Parathyroid adenoma (tissue), 2 donors: ENCODE data around the gene SMAD9.

ENCODE experiments used
- H2AFZ ChIP-seq: fragments of 300-600 bp; sonication (generic); one replicate; pipeline ENCODE4 v1.7.0; 2017; ENCODE audit warnings: antibody characterized with exemption, mild to moderate bottlenecking
- H3K27ac ChIP-seq: fragments of 300-600 bp; sonication (generic); one replicate; pipeline ENCODE4 v1.7.0; 2017
- H3K27me3 ChIP-seq: fragments of 300-600 bp; sonication (generic); one replicate; pipeline ENCODE4 v1.7.0; 2017; ENCODE audit warnings: low read length; ENCODE audit not compliant: control insufficient read depth, insufficient read depth
- H3K36me3 ChIP-seq: fragments of 300-600 bp; sonication (generic); one replicate; pipeline ENCODE4 v1.7.0; 2017; ENCODE audit warnings: low read length; ENCODE audit not compliant: control insufficient read depth, insufficient read depth
- H3K4me1 ChIP-seq: fragments of 300-600 bp; sonication (generic); one replicate; pipeline ENCODE4 v1.7.0; 2017; ENCODE audit warnings: control low read depth
- H3K4me2 ChIP-seq: fragments of 300-600 bp; sonication (generic); one replicate; pipeline ENCODE4 v1.7.0; 2017; ENCODE audit warnings: low read length
- H3K4me3 ChIP-seq: fragments of 300-600 bp; sonication (generic); one replicate; pipeline ENCODE4 v1.7.0; 2017; ENCODE audit warnings: low read depth, low read length
- H3K79me2 ChIP-seq: fragments of 300-600 bp; sonication (generic); one replicate; pipeline ENCODE4 v1.7.0; 2017; ENCODE audit warnings: control low read depth
- H3K9ac ChIP-seq: fragments of 300-600 bp; sonication (generic); one replicate; pipeline ENCODE4 v1.7.0; 2017; ENCODE audit warnings: mild to moderate bottlenecking
- H3K9me3 ChIP-seq: fragments of 300-600 bp; sonication (generic); one replicate; pipeline ENCODE4 v1.7.0; 2017; ENCODE audit warnings: low read length; ENCODE audit not compliant: control insufficient read depth
- TF ChIP-seq, protein P1 (sequence below): fragments of 300-600 bp; sonication (generic); IDR thresholded peaks from one replicate; pipeline ENCODE4 v1.7.0; 2017; ENCODE audit warnings: antibody characterized with exemption, mild to moderate bottlenecking
- donor health status: primary hyperparathyroidism.

Gene SMAD9

DNA sequence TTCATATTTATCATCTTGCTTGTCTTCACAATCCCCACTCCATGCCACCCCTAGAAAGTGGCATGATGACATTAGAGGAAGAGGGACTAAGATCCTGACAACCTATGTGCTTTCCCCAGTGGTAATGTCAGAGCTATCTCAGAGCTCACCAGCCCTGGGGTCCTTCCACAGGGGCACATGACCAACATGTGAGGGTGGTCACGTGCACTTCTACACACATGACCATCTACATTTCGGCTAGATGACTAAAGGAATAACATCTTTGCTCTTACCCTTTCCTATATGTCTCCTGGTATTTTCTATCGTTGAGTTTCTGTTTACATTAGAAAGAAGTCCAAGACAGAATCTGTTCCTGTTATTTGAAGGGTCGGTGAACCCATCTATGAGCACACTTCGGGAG, 54.8 kb downstream of the SMAD9 start:
- Histone ChIP-seq H3K9me3 (no peaks in the 10 kb centered on the region), H3K27me3 (no peaks in the 10 kb centered on the region), H3K4me3 (no peak overlapping the region), H3K4me2 (no peak overlapping the region), H3K4me1 (no peaks in the 10 kb centered on the region), H2AFZ (no peak overlapping the region), H3K79me2 (no peaks in the 10 kb centered on the region), H3K27ac (no peak overlapping the region), H3K36me3 (no peaks in the 10 kb centered on the region), H3K9ac (no peak overlapping the region)
- TF ChIP-seq, protein P1, sequence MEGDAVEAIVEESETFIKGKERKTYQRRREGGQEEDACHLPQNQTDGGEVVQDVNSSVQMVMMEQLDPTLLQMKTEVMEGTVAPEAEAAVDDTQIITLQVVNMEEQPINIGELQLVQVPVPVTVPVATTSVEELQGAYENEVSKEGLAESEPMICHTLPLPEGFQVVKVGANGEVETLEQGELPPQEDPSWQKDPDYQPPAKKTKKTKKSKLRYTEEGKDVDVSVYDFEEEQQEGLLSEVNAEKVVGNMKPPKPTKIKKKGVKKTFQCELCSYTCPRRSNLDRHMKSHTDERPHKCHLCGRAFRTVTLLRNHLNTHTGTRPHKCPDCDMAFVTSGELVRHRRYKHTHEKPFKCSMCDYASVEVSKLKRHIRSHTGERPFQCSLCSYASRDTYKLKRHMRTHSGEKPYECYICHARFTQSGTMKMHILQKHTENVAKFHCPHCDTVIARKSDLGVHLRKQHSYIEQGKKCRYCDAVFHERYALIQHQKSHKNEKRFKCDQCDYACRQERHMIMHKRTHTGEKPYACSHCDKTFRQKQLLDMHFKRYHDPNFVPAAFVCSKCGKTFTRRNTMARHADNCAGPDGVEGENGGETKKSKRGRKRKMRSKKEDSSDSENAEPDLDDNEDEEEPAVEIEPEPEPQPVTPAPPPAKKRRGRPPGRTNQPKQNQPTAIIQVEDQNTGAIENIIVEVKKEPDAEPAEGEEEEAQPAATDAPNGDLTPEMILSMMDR, result no peak

DNA sequence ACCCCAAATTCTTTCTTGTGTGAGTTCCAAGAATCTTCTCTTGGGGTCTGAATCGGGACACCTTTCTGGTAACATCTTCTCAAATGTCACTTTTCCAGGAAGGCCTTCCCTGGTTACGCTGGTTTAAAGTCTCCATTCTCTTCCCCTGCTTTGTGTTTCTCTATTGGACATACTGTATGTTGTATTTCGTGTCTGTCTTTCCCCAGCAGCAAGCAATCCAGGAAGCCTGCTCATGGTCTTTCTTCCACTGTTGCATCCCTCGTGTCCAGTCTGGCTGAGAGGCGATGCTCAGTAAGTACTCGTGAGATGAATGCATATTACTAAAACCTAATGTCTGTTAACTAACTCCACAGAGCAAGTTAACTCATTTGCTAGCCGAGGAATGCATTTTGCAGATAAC, 57.3 kb downstream of the SMAD9 start:
- Histone ChIP-seq H3K27ac (peak overlapping the region; percentile 19), H3K79me2 (no peaks in the 10 kb centered on the region), H3K4me2 (no peak overlapping the region), H3K9me3 (no peaks in the 10 kb centered on the region), H3K36me3 (no peaks in the 10 kb centered on the region), H3K4me3 (no peak overlapping the region), H3K9ac (no peak overlapping the region), H3K27me3 (no peaks in the 10 kb centered on the region), H2AFZ (no peak overlapping the region), H3K4me1 (no peaks in the 10 kb centered on the region)
- TF ChIP-seq, protein P1, result no peak

DNA sequence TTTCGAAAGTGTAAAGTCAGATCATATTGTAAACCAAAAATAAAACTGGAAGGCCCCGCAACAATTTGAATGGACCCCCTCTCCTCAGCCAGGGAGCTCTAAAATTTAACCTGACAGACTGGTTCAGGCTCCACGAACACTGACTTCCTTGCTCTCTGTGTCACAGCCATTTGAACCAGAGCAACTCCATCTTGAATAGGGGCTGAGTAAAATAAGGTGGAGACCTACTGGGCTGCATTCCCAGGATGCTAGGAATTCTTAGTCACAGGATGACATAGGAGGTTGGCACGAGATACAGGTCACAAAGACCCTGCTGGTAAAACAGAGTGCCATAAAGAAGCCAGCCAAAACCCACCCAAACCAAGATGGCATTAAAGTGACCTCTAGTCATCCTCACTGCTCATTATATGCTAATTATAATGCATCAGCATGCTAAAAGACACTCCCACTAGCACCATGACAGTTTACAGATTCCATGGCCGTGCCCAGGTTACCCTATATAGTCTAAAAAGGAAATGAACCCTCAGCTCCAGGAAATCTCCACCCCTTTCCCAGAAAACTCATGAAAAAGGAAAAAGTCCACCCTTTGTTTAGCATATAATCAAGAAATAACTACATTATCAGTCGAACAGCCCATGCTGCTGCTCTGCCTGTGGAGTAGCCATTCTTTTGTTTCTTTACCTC, 57.9 kb downstream of the SMAD9 start:
- H3K27me3 ChIP-seq, result no peaks in the 10 kb centered on the region
- H3K4me1 ChIP-seq, result no peaks in the 10 kb centered on the region
- TF ChIP-seq, protein P1, result no peak
- H3K4me3 ChIP-seq, result no peak overlapping the region
- H3K79me2 ChIP-seq, result no peaks in the 10 kb centered on the region
- peak overlapping the region; percentile 19 for H3K27ac ChIP-seq
- no peak overlapping the region for H3K9ac ChIP-seq
- H3K9me3 ChIP-seq, result no peaks in the 10 kb centered on the region
- no peak overlapping the region for H2AFZ ChIP-seq
- H3K4me2 ChIP-seq, result no peak overlapping the region
- H3K36me3 ChIP-seq, result no peaks in the 10 kb centered on the region

DNA sequence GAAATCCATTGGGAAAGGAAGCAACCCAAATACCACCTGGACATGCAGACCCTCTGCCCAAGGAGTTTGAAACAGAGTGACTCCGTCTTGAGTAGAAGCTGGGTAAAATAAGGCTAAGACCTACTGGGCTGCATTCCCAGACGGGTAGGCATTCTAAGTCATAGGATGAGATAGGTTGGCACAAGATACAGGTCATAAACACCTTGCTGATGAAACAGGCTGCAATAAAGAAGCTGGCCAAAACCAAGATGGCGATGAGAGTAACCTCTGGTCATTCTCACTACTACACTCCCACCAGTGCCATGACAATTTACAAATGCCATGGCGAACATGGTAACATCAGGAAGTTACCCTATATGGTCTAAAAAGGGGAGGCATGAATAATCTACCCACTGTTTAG, 60.8 kb downstream of the SMAD9 start:
- no peaks in the 10 kb centered on the region for H3K9me3 ChIP-seq
- no peaks in the 10 kb centered on the region for H3K4me1 ChIP-seq
- no peaks in the 10 kb centered on the region for H3K36me3 ChIP-seq
- TF ChIP-seq, protein P1, result no peak
- H3K27me3 ChIP-seq, result no peaks in the 10 kb centered on the region
- H2AFZ ChIP-seq, result no peak overlapping the region
- no peaks in the 10 kb centered on the region for H3K79me2 ChIP-seq
- no peak overlapping the region for H3K27ac ChIP-seq
- H3K4me3 ChIP-seq, result no peak overlapping the region
- H3K4me2 ChIP-seq, result no peak overlapping the region
- H3K9ac ChIP-seq, result no peak overlapping the region

DNA sequence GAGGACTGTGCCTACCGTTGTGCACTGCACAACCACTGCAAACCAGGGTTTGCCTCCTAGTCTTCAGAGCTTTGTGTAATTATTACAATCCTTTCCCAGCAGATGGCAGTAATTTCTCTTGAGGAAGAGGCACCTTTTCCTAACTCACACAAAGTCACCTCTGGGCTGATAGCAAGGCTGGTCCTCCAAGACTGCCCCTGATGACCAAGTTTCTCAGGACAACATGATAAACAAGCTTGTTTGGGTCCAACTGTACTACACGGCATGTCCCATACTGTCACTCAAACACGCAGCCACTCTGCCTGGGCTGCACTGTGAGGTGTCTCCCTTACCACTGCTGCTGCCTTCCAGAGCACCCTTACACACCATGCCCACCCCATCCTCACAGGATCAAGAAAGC, 61.7 kb downstream of the SMAD9 start:
- Histone ChIP-seq H3K9ac (no peak overlapping the region), H3K27me3 (no peaks in the 10 kb centered on the region), H3K4me1 (no peaks in the 10 kb centered on the region), H3K9me3 (no peaks in the 10 kb centered on the region), H2AFZ (no peak overlapping the region), H3K79me2 (no peaks in the 10 kb centered on the region), H3K4me2 (no peak overlapping the region), H3K4me3 (no peak overlapping the region), H3K36me3 (no peaks in the 10 kb centered on the region), H3K27ac (no peak overlapping the region)
- TF ChIP-seq, protein P1, result peak; percentile 28
